Astrocyte (in vitro differentiated cells and primary cell): ENCODE measurements around the gene NDUFA3. TPM values are rescaled to one million over a fixed set of nuclear protein-coding genes. Genes with fewer than 3 reads are reported as not detected.
A peak's percentile ranks its signal among the peaks of the same experiment; 100 is the strongest.

Source experiments
- DNase-seq: peaks from one replicate; pipeline ENCODE4 v3.0.0-alpha.2; 2010; ENCODE audit warnings: low read depth
- FAIRE-seq: peaks from 2 replicates; lab custom pipeline; 2011; peaks lifted over from hg19 to GRCh38; lab: Jason Lieb, UNC
- H2AFZ ChIP-seq: 2 replicates; pipeline ENCODE4 v1.6.0; 2012; ENCODE audit warnings: low read depth, low read length, inconsistent platforms
- H3K27ac ChIP-seq: 2 replicates; pipeline ENCODE4 v1.5.1; 2011; ENCODE audit warnings: low read depth, low read length, inconsistent platforms
- H3K27me3 ChIP-seq: 2 replicates; pipeline ENCODE4 v1.6.0; 2011; ENCODE audit warnings: low read length, inconsistent platforms; ENCODE audit not compliant: insufficient read depth
- H3K36me3 ChIP-seq: 2 replicates; pipeline ENCODE4 v1.5.1; 2011; ENCODE audit warnings: low read length, inconsistent platforms; ENCODE audit not compliant: insufficient read depth
- H3K4me1 ChIP-seq: 2 replicates; pipeline ENCODE4 v1.5.1; 2011; ENCODE audit warnings: low read length, inconsistent platforms; ENCODE audit not compliant: insufficient read depth
- H3K4me2 ChIP-seq: 2 replicates; pipeline ENCODE4 v1.6.0; 2012; ENCODE audit warnings: low read length, inconsistent platforms
- H3K4me3 ChIP-seq: 2 replicates; pipeline ENCODE4 v1.5.1; 2011; ENCODE audit warnings: low read depth, mild to moderate bottlenecking, low read length, inconsistent platforms; ENCODE audit not compliant: insufficient read depth
- H3K79me2 ChIP-seq: 2 replicates; pipeline ENCODE4 v1.6.0; 2012; ENCODE audit warnings: mild to moderate bottlenecking, low read length, inconsistent platforms; ENCODE audit not compliant: insufficient read depth
- H3K9ac ChIP-seq: 2 replicates; pipeline ENCODE4 v1.6.0; 2012; ENCODE audit warnings: mild to moderate bottlenecking, low read length, inconsistent platforms
- H3K9me3 ChIP-seq: 2 replicates; pipeline ENCODE4 v1.5.1; 2012; ENCODE audit warnings: low read depth, mild to moderate bottlenecking, low read length, inconsistent platforms; ENCODE audit not compliant: insufficient read depth
- H4K20me1 ChIP-seq: 2 replicates; pipeline ENCODE4 v1.6.0; 2012; ENCODE audit warnings: low read length, inconsistent platforms; ENCODE audit not compliant: insufficient read depth
- H3K27ac Mint-ChIP-seq: one replicate; pipeline ENCODE4 v1.8.0; 2021; ENCODE audit warnings: mild to moderate bottlenecking, mixed read lengths; ENCODE audit not compliant: unreplicated experiment
- H3K27me3 Mint-ChIP-seq: one replicate; pipeline ENCODE4 v1.8.0; 2021; ENCODE audit warnings: low read depth, mixed read lengths; ENCODE audit not compliant: unreplicated experiment
- H3K36me3 Mint-ChIP-seq: one replicate; pipeline ENCODE4 v1.8.0; 2021; ENCODE audit warnings: low read depth, mixed read lengths; ENCODE audit not compliant: unreplicated experiment
- H3K4me1 Mint-ChIP-seq: one replicate; pipeline ENCODE4 v1.8.0; 2021; ENCODE audit warnings: low read depth, mixed read lengths; ENCODE audit not compliant: unreplicated experiment
- H3K4me3 Mint-ChIP-seq: one replicate; pipeline ENCODE4 v1.8.0; 2021; ENCODE audit warnings: mild to moderate bottlenecking, moderate library complexity, mixed read lengths; ENCODE audit not compliant: unreplicated experiment
- H3K9me3 Mint-ChIP-seq: one replicate; pipeline ENCODE4 v1.8.0; 2021; ENCODE audit warnings: mild to moderate bottlenecking, mixed read lengths; ENCODE audit not compliant: unreplicated experiment
- EZH2 ChIP-seq: IDR thresholded peaks from 2 replicates; pipeline ENCODE4 v1.6.1; 2012; ENCODE audit warnings: mild to moderate bottlenecking, low read length, inconsistent platforms; ENCODE audit not compliant: insufficient read depth
- total RNA-seq: library from RNA; stranded (reverse); gene quantifications from 2 replicates; pipeline ENCODE4 v1.2.1, GENCODE V29; 2021
- TF ChIP-seq, protein P1 (sequence below): IDR thresholded peaks from 2 replicates; pipeline ENCODE4 v1.5.1; 2011; ENCODE audit warnings: low read depth, mild to moderate bottlenecking, inconsistent platforms, low read length, moderate library complexity; ENCODE audit not compliant: insufficient read depth

Gene NDUFA3
- total RNA-seq, 1 donor from 2014 or later = 99.2 TPM

DNA sequence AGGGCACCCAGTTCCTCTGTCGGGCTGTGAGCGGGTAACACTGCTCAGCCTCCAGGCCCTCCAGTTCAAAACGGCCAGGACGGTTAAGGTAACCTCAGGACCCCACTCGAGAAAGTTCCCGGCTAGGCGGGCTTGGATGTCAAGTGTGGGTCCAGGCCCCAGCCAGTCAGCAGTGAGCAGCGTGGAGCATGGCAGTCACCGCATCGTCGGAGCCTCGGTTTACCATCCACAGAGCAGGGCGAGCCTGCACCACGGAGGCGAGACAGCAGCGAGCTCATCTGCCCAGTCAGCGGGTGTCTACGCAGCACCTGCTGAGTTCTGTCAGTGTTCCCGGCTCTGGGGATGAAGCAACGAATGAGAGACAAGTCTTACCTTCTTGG is 27.0 kb downstream of the NDUFA3 start:
- Mint-ChIP-seq H3K4me1 (no peaks in the 10 kb centered on the region), H3K27me3 (no peaks in the 10 kb centered on the region), H3K36me3 (peaks cover 21% of the 10 kb centered on the region), H3K4me3 (no peak overlapping the region), H3K9me3 (no peaks in the 10 kb centered on the region), H3K27ac (no peak overlapping the region)
- H3K79me2 ChIP-seq = no peaks in the 10 kb centered on the region
- H3K27me3 ChIP-seq = no peaks in the 10 kb centered on the region
- no peak overlapping the region for H3K4me3 ChIP-seq
- H3K4me2 ChIP-seq = no peak overlapping the region
- FAIRE-seq = no peak
- H3K27ac ChIP-seq = no peak overlapping the region
- DNase-seq = no peak
- no peaks in the 10 kb centered on the region for H3K9me3 ChIP-seq
- no peaks in the 10 kb centered on the region for H3K4me1 ChIP-seq
- H3K9ac ChIP-seq = no peak overlapping the region
- TF ChIP-seq, protein P1, sequence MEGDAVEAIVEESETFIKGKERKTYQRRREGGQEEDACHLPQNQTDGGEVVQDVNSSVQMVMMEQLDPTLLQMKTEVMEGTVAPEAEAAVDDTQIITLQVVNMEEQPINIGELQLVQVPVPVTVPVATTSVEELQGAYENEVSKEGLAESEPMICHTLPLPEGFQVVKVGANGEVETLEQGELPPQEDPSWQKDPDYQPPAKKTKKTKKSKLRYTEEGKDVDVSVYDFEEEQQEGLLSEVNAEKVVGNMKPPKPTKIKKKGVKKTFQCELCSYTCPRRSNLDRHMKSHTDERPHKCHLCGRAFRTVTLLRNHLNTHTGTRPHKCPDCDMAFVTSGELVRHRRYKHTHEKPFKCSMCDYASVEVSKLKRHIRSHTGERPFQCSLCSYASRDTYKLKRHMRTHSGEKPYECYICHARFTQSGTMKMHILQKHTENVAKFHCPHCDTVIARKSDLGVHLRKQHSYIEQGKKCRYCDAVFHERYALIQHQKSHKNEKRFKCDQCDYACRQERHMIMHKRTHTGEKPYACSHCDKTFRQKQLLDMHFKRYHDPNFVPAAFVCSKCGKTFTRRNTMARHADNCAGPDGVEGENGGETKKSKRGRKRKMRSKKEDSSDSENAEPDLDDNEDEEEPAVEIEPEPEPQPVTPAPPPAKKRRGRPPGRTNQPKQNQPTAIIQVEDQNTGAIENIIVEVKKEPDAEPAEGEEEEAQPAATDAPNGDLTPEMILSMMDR = no peak
- TF ChIP-seq EZH2 = no peak
- H3K36me3 ChIP-seq = peaks cover 2% of the 10 kb centered on the region
- no peak overlapping the region for H2AFZ ChIP-seq
- no peaks in the 10 kb centered on the region for H4K20me1 ChIP-seq

DNA sequence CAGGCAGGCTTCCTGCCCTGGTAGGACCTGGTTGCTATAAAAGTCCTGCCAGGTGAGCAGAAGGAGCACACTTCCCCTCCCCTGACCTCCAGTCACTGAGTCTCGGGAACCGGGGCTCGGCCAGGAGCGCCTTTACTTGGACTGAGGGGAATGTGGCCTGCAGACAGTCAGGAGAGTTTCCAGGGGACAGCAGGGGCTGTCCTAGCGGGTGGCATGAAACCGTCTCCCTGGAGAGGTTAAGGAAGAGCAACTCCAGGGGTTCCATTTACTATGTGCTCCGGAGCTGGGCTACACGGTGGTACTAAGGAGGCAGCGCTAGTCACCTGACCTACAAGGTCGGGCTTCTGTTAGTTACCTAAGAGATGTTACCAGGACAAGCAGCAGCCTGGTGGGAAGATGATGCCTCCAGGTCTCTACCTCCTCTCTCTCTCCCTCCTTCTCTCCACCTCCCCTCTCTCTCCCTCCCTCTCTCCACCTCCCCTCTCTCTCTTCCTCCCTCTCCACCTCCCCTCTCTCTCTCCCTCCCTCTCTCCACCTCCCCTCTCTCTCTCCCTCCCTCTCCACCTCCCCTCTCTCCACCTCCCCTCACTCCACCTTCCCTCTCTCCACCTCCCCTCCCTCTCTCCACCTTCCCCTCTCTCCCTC is 30.8 kb downstream of the NDUFA3 start:
- Histone ChIP-seq H3K9me3 (no peaks in the 10 kb centered on the region), H3K36me3 (peaks cover 2% of the 10 kb centered on the region), H4K20me1 (peaks cover under 1% of the 10 kb centered on the region), H3K4me2 (no peak overlapping the region), H3K27ac (no peak overlapping the region), H3K9ac (no peak overlapping the region), H2AFZ (no peak overlapping the region), H3K79me2 (peaks cover 9% of the 10 kb centered on the region), H3K4me3 (no peak overlapping the region), H3K4me1 (peaks cover 6% of the 10 kb centered on the region), H3K27me3 (no peaks in the 10 kb centered on the region)
- H3K27me3 Mint-ChIP-seq = no peaks in the 10 kb centered on the region
- H3K9me3 Mint-ChIP-seq = no peaks in the 10 kb centered on the region
- no peak overlapping the region for H3K4me3 Mint-ChIP-seq
- DNase-seq (peak; percentile 58), FAIRE-seq (no peak)
- H3K4me1 Mint-ChIP-seq = peaks cover 3% of the 10 kb centered on the region
- H3K36me3 Mint-ChIP-seq = peaks cover 13% of the 10 kb centered on the region
- H3K27ac Mint-ChIP-seq = no peak overlapping the region
- TF ChIP-seq EZH2 = no peak
- TF ChIP-seq, protein P1 = no peak

DNA sequence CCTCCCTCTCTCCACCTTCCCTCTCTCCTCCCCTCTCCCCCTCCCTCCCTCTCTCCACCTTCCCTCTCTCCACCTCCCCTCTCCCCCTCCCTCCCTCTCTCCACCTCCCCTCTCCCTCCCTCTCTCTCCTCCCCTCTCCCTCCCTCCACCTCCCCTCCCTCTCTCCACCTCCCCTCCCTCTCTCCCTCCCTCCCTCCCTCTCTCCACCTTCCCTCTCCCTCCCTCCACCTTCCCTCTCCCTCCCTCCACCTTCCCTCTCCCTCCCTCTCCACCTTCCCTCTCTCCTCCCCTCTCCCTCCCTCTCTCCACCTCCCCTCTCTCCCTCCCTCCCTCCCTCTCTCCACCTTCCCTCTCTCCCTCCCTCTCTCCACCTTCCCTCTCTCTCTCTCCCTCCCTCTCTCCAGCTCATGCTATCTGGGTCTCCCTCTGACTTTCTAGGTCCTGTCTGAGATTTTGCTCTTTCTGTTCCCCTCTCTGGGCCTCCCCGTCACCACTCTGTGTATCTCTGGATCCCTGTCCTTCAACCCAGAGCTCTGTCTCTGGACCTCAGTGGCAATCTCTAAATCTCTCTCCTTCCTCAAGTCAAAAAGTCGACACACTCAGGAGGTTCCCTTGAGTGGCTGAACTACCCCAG is 31.4 kb downstream of the NDUFA3 start:
- Histone ChIP-seq H3K36me3 (peaks cover 2% of the 10 kb centered on the region), H3K4me1 (peaks cover 12% of the 10 kb centered on the region), H3K9me3 (no peaks in the 10 kb centered on the region), H3K9ac (no peak overlapping the region), H3K27me3 (no peaks in the 10 kb centered on the region), H4K20me1 (peaks cover 7% of the 10 kb centered on the region), H3K27ac (no peak overlapping the region), H2AFZ (no peak overlapping the region), H3K79me2 (peaks cover 16% of the 10 kb centered on the region), H3K4me2 (no peak overlapping the region), H3K4me3 (no peak overlapping the region)
- Mint-ChIP-seq H3K4me1 (peaks cover 9% of the 10 kb centered on the region), H3K9me3 (no peaks in the 10 kb centered on the region), H3K36me3 (peaks cover 13% of the 10 kb centered on the region), H3K27ac (peak overlapping the region; percentile 36), H3K27me3 (no peaks in the 10 kb centered on the region), H3K4me3 (no peak overlapping the region)
- no peak for DNase-seq
- TF ChIP-seq EZH2 = no peak
- TF ChIP-seq, protein P1 = no peak
- no peak for FAIRE-seq
